BE2C (cell line): Measurements from ENCODE around the gene TARBP1.

ENCODE experiments used
- DNase-seq: peaks from one replicate; pipeline ENCODE4 v3.0.0-alpha.2; 2020
- H3K27me3 ChIP-seq: fragments of 250-450 bp; sonication (Bioruptor Pico); 2 replicates; pipeline ENCODE4 v1.5.1; 2020; ENCODE audit warnings: mild to moderate bottlenecking
- H3K36me3 ChIP-seq: fragments of 250-450 bp; sonication (Bioruptor Pico); 2 replicates; pipeline ENCODE4 v1.5.1; 2020; ENCODE audit warnings: mild to moderate bottlenecking
- H3K4me1 ChIP-seq: fragments of 250-450 bp; sonication (Bioruptor Pico); 2 replicates; pipeline ENCODE4 v1.5.1; 2020
- H3K4me3 ChIP-seq: 2 replicates; pipeline ENCODE4 v1.5.1; 2011; ENCODE audit warnings: low read depth, low read length
- H3K9me3 ChIP-seq: fragments of 250-450 bp; sonication (Bioruptor Pico); 2 replicates; pipeline ENCODE4 v1.5.1; 2020
- TF ChIP-seq, protein P1 (sequence below): IDR thresholded peaks from 2 replicates; pipeline ENCODE4 v1.5.1; 2012; ENCODE audit warnings: mild to moderate bottlenecking, low read depth, low read length

Gene TARBP1

DNA sequence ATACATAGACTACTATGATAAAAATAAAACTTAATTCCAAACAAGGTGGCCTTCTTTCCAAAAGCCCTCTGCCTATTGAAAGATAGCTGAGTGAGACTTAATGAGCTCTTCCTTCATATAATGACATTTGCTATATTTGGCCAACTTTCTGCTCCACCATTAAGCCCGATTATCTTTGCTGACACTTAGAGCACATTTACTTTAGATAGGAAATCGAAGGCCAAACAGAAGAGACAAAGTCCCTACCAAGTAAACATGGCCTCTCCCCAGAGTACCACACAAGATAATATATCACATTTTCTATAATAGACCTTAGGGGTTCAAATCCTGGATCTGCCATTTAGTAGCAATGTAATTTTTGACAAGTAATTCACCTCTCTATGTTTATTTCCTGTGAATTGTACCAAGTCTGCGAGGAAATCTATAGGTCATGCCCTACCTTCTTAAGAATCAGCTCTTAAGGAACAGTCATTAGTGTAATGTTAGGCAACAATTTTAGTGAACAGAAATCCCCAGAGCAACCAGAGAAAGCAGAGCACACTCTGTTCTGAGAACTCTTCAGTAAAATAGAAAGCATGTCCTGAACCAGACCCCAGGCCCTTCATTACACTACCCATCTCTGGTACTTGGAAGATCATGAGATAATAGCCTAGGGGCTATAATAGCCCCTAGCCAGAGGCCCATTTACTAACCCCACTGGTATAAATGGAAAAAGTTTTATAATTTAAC lies 123.0 kb downstream of the TARBP1 start:
- DNase-seq: no peak
- no peaks in the 10 kb centered on the region for H3K36me3 ChIP-seq
- no peaks in the 10 kb centered on the region for H3K4me1 ChIP-seq
- H3K27me3 ChIP-seq: peaks cover 23% of the 10 kb centered on the region
- TF ChIP-seq, protein P1, sequence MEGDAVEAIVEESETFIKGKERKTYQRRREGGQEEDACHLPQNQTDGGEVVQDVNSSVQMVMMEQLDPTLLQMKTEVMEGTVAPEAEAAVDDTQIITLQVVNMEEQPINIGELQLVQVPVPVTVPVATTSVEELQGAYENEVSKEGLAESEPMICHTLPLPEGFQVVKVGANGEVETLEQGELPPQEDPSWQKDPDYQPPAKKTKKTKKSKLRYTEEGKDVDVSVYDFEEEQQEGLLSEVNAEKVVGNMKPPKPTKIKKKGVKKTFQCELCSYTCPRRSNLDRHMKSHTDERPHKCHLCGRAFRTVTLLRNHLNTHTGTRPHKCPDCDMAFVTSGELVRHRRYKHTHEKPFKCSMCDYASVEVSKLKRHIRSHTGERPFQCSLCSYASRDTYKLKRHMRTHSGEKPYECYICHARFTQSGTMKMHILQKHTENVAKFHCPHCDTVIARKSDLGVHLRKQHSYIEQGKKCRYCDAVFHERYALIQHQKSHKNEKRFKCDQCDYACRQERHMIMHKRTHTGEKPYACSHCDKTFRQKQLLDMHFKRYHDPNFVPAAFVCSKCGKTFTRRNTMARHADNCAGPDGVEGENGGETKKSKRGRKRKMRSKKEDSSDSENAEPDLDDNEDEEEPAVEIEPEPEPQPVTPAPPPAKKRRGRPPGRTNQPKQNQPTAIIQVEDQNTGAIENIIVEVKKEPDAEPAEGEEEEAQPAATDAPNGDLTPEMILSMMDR: no peak
- no peaks in the 10 kb centered on the region for H3K9me3 ChIP-seq
- H3K4me3 ChIP-seq: peak overlapping the region; percentile 53

DNA sequence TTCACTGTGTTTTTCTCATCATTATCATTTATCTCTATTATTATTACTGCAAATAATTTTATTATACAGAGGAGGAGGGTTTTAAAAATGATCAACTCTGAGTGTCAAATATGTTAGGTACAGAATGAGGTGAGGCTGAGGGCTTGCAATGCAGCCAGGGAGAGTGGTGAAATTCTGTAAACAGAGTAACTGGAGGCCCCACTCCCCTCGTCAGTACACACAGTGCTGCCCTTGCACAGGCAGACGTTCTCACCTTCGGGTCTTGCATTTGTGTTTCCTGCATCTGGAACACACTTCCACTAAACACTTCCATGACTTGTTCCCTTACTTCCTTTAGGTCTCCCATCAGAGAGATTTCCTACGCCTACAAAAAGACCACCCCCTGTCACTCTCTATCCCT lies 130.0 kb downstream of the TARBP1 start:
- Histone ChIP-seq H3K36me3 (no peaks in the 10 kb centered on the region), H3K9me3 (no peaks in the 10 kb centered on the region), H3K27me3 (peaks cover 58% of the 10 kb centered on the region), H3K4me3 (no peak overlapping the region), H3K4me1 (no peaks in the 10 kb centered on the region)
- TF ChIP-seq, protein P1: no peak
- no peak for DNase-seq

DNA sequence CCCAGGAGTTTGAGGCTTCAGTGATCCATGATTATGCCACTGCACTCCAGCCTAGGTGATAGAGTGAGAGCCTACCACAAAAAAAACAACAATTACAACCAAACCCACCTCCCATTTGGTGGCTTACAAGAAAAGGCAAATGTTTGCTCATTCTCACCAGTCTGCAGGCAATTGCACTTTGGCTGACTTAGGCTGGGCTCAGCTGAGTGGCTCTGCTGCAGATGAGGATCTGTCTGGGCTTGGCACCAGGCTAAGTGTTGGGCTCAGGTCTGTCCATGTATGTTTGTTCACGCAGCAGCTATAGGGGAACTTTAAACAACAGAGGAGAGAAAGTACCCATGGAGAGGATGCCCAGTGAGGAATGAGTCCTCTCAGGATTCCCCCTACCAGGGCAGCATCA lies 133.7 kb downstream of the TARBP1 start:
- no peaks in the 10 kb centered on the region for H3K9me3 ChIP-seq
- no peak for DNase-seq
- H3K36me3 ChIP-seq: no peaks in the 10 kb centered on the region
- H3K4me3 ChIP-seq: no peak overlapping the region
- peaks cover 39% of the 10 kb centered on the region for H3K27me3 ChIP-seq
- TF ChIP-seq, protein P1: no peak
- H3K4me1 ChIP-seq: no peaks in the 10 kb centered on the region

DNA sequence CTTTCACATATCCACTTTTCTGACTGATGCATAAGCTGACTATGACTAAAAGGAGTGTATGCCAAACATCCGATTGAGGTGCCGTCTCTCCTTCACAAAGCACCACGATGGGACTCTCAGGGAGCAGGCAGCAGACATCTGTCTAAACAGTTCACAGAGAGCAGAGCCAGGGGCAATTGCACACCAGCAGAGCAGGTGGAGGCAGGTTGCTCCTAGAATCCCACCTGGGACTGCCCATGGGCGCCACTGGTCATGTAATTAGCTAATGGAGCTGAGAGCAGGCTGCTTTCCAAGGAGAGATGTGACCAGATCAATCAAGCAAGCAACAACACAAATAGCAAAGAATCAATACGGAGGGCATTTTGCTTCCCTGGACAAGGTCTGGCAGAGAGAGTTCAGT lies 136.2 kb downstream of the TARBP1 start:
- no peaks in the 10 kb centered on the region for H3K36me3 ChIP-seq
- TF ChIP-seq, protein P1: no peak

More for the DNA sequence above, 136.2 kb downstream of the TARBP1 start:
- Histone ChIP-seq H3K27me3 (peaks cover 19% of the 10 kb centered on the region), H3K9me3 (no peaks in the 10 kb centered on the region), H3K4me3 (no peak overlapping the region), H3K4me1 (no peaks in the 10 kb centered on the region)
- no peak for DNase-seq
